Panc1 (cell line): ENCODE data around the gene LCN6.

Experiments used
- POLR2AphosphoS5 ChIP-seq: IDR thresholded peaks from 2 replicates; pipeline ENCODE4 v1.6.1; 2012; ENCODE audit warnings: mild to moderate bottlenecking, low read depth, low read length, moderate library complexity
- SIN3A ChIP-seq: IDR thresholded peaks from 2 replicates; pipeline ENCODE4 v1.6.1; 2012; ENCODE audit warnings: low read depth, mild to moderate bottlenecking, low read length, moderate library complexity, borderline replicate concordance; ENCODE audit not compliant: insufficient read depth
- TCF7L2 ChIP-seq: IDR thresholded peaks from 2 replicates; pipeline ENCODE4 v1.6.1; 2011; ENCODE audit warnings: mild to moderate bottlenecking, low read depth, low read length, inconsistent platforms
- TF ChIP-seq, protein P1 (sequence below): fragments of 450-650 bp; IDR thresholded peaks from 2 replicates; pipeline ENCODE4 v1.5.1; 2017; ENCODE audit warnings: mild to moderate bottlenecking
- TF ChIP-seq, protein P2 (sequence below), 2 experiments: IDR thresholded peaks; 2 replicates each; pipeline ENCODE4 v1.6.1; 2011 to 2012; ENCODE audit warnings: low read depth in 2 of 2, control low read depth in 1 of 2, low read length in 1 of 2, mild to moderate bottlenecking in 1 of 2, moderate library complexity in 1 of 2; ENCODE audit not compliant: insufficient read depth in 1 of 2

GRCh38 chr9:136741883-136742571 lies 6.3 kb downstream of the LCN6 start:
- TF ChIP-seq TCF7L2 (no peak), POLR2AphosphoS5 (no peak), SIN3A (no peak)
- TF ChIP-seq, protein P1, sequence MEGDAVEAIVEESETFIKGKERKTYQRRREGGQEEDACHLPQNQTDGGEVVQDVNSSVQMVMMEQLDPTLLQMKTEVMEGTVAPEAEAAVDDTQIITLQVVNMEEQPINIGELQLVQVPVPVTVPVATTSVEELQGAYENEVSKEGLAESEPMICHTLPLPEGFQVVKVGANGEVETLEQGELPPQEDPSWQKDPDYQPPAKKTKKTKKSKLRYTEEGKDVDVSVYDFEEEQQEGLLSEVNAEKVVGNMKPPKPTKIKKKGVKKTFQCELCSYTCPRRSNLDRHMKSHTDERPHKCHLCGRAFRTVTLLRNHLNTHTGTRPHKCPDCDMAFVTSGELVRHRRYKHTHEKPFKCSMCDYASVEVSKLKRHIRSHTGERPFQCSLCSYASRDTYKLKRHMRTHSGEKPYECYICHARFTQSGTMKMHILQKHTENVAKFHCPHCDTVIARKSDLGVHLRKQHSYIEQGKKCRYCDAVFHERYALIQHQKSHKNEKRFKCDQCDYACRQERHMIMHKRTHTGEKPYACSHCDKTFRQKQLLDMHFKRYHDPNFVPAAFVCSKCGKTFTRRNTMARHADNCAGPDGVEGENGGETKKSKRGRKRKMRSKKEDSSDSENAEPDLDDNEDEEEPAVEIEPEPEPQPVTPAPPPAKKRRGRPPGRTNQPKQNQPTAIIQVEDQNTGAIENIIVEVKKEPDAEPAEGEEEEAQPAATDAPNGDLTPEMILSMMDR, result no peak
- TF ChIP-seq, protein P2, sequence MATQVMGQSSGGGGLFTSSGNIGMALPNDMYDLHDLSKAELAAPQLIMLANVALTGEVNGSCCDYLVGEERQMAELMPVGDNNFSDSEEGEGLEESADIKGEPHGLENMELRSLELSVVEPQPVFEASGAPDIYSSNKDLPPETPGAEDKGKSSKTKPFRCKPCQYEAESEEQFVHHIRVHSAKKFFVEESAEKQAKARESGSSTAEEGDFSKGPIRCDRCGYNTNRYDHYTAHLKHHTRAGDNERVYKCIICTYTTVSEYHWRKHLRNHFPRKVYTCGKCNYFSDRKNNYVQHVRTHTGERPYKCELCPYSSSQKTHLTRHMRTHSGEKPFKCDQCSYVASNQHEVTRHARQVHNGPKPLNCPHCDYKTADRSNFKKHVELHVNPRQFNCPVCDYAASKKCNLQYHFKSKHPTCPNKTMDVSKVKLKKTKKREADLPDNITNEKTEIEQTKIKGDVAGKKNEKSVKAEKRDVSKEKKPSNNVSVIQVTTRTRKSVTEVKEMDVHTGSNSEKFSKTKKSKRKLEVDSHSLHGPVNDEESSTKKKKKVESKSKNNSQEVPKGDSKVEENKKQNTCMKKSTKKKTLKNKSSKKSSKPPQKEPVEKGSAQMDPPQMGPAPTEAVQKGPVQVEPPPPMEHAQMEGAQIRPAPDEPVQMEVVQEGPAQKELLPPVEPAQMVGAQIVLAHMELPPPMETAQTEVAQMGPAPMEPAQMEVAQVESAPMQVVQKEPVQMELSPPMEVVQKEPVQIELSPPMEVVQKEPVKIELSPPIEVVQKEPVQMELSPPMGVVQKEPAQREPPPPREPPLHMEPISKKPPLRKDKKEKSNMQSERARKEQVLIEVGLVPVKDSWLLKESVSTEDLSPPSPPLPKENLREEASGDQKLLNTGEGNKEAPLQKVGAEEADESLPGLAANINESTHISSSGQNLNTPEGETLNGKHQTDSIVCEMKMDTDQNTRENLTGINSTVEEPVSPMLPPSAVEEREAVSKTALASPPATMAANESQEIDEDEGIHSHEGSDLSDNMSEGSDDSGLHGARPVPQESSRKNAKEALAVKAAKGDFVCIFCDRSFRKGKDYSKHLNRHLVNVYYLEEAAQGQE (IDR thresholded peaks at IDR 0.05; ENCODE audit: insufficient read depth in 1 of 2, low read depth in 2 of 2, low read length in 1 of 2), result no peak
